Stimulated activated CD8-positive, alpha-beta memory T cell treated with anti-CD3 and anti-CD28 coated beads, Interleukin-7, amount 100 ng/mL, for 4 hours (primary cell): Measurements from ENCODE around the gene KRTAP12-2.
"Not testable (repeated sequence)": the region's sequence is repeated elsewhere in the genome, so short reads cannot be mapped to it uniquely, and the experiment has no call there.

Experiments used
- DNase-seq, 2 donors: peaks; one replicate each; pipeline ENCODE4 v3.0.0-alpha.2; 2020; ENCODE audit warnings: low read depth in 2 of 2

Gene KRTAP12-2

GRCh38 chr21:44702111-44702972 is 35.6 kb upstream of the KRTAP12-2 start:
- no peak for DNase-seq

- no peak for DNase-seq
Observed at GRCh38 chr21:44701541-44701940, 34.8 kb upstream of the KRTAP12-2 start.

GRCh38 chr21:44701023-44701400 is 34.3 kb upstream of the KRTAP12-2 start:
- DNase-seq = no peak

- DNase-seq = no peak
Observed at GRCh38 chr21:44700101-44701022, 33.6 kb upstream of the KRTAP12-2 start.

- no peak for DNase-seq
Observed at GRCh38 chr21:44699502-44700001, 32.8 kb upstream of the KRTAP12-2 start.

- DNase-seq = no peak
Observed at GRCh38 chr21:44697811-44698734, 31.3 kb upstream of the KRTAP12-2 start.

- DNase-seq = not testable (repeated sequence)
Observed at GRCh38 chr21:44697172-44697810, 30.6 kb upstream of the KRTAP12-2 start, which contains the start of gene KRTAP10-12. Gene KRTAP10-12 (plus strand): TSS chr21:44697172. CDS start chr21:44697202, 30 bp downstream.

- no peak for DNase-seq
Observed at GRCh38 chr21:44696572-44696971, 29.8 kb upstream of the KRTAP12-2 start.

- DNase-seq = no peak
Observed at GRCh38 chr21:44695641-44696040, 28.9 kb upstream of the KRTAP12-2 start.

- no peak for DNase-seq
Observed at GRCh38 chr21:44695184-44695583, 28.5 kb upstream of the KRTAP12-2 start.

- DNase-seq = no peak
Observed at GRCh38 chr21:44694776-44695175, 28.0 kb upstream of the KRTAP12-2 start.

- no peak for DNase-seq
Observed at GRCh38 chr21:44692798-44693512, 26.2 kb upstream of the KRTAP12-2 start.

GRCh38 chr21:44691686-44692085 is 25.0 kb upstream of the KRTAP12-2 start:
- no peak for DNase-seq

GRCh38 chr21:44689740-44690139 is 23.0 kb upstream of the KRTAP12-2 start:
- not testable (repeated sequence) for DNase-seq

GRCh38 chr21:44687671-44688070 is 20.9 kb upstream of the KRTAP12-2 start:
- DNase-seq = no peak

- DNase-seq = no peak
Observed at GRCh38 chr21:44686843-44687561, 20.3 kb upstream of the KRTAP12-2 start.

- no peak for DNase-seq
Observed at GRCh38 chr21:44686000-44686781, 19.5 kb upstream of the KRTAP12-2 start.

GRCh38 chr21:44685050-44685449 is 18.3 kb upstream of the KRTAP12-2 start:
- not testable (repeated sequence) for DNase-seq

- DNase-seq = no peak
Observed at GRCh38 chr21:44684483-44684882, 17.8 kb upstream of the KRTAP12-2 start.
